ENCODE measurements around the gene OGFR. TPM values are rescaled to one million over a fixed set of nuclear protein-coding genes. Genes with fewer than 3 reads are reported as not detected.
A peak's percentile ranks its signal among the peaks of the same experiment; 100 is the strongest.

The OGFR gene
- total and polyA plus RNA-seq, 9 donors, result 16.7 to 26.6 (median 21.9) TPM

DNA sequence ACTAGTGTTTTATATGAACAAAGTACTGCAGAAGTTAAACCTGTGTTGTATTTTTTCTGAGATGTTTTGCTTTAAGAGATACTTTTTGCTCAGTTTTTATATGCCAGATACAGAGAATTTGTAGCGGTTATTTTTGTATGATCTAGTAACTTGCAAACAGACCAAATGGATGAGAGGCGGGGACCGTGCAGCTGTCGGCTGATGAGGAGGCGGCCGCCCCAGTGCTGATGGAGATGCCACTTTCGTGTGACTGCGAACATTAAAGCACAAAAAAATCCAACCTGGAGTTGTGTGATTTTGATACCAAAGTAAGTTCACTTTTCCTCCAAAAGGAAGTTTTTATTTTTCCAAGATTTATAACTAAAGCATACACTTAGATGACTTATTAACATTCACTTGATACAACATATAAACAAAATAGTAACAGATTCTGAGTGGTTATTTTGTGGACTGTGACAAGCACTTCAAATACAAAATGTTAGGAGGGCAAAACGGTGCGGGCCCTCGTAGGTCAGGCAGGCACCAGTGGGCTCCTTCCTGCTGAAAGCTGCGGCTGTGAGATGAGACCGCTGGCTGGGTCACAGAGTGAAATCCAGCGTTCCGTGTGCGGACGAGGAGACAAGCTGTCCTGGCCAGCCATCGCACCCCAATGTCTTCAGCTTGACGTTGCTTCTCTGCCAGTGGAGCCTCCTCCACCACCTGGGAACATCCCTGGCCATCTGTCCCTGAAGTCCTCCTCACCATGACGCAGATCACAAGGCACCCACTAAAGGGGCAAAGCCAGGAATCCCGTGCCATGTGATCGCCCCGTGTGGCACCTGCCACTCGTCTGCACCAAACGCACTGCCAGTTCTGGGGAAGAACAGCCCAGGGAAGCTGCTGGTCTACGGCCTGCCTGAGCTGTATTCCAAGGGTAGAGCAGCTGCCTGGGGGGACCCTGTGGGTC is 4.0 kb upstream of the OGFR start:
- peaks cover 38% of the 10 kb centered on the region for H3K36me3 ChIP-seq (ENCODE audit: control insufficient read depth, insufficient read depth, low read length)
- no peaks in the 10 kb centered on the region for H3K27me3 ChIP-seq (ENCODE audit: control insufficient read depth, insufficient read depth, low read length)
- H3K4me1 ChIP-seq (ENCODE audit: control insufficient read depth, insufficient read depth, low read length), result peaks cover 24% of the 10 kb centered on the region
- WGBS (ENCODE audit: insufficient coverage), result 76% methylated on average over 22 of the region's 26 CpGs
- no peaks in the 10 kb centered on the region for H3K9me3 ChIP-seq (replicated peaks; ENCODE audit: control insufficient read depth, low read depth, low read length)
- no peak for DNase-seq
- H3K4me3 ChIP-seq (ENCODE audit: low read length), result no peak overlapping the region
- no peak overlapping the region for H3K27ac ChIP-seq (ENCODE audit: low read length)

DNA sequence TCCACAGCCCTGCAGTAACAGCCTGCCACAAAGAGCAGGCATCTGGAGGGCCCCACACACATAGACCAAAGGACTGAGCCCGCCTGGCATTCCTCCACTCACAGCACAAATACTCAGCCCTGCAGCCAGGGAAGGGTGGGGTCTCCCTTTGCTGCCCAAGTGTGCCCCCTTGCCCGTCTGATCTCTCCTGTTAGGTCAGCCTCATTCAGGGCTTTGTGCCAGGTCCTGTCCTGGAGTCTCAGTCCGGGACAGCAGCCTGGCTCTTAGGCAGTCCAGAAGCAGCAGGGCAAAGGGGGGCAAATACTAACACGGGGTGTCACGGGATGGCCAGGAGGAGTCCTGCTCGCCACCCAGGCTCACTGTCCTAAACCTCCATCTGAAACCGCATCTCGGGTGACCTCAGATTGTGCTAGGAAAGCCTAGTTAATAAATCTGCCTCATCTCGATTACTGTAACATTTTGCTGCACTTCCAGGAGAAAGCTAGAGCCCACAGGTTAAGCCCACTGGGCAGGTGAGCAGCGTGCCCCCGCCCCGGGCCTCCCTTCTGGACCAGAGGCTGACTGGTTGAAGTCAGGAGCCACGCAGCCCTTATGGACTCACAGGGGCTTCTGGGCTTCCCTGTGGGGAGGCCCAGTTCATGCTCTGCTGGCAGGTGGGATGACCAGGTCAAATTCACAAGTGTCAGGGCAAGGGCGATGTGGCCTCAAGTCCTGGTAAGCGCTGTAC is 3.2 kb upstream of the OGFR start:
- no peak for DNase-seq
- no peak overlapping the region for H3K27ac ChIP-seq (ENCODE audit: low read length)
- WGBS (ENCODE audit: insufficient coverage), result 78% methylated on average over 11 of the region's 15 CpGs
- H3K9me3 ChIP-seq (replicated peaks; ENCODE audit: control insufficient read depth, low read depth, low read length), result no peaks in the 10 kb centered on the region
- H3K4me3 ChIP-seq (ENCODE audit: low read length), result no peak overlapping the region
- H3K36me3 ChIP-seq (ENCODE audit: control insufficient read depth, insufficient read depth, low read length), result peaks cover 43% of the 10 kb centered on the region
- no peaks in the 10 kb centered on the region for H3K27me3 ChIP-seq (ENCODE audit: control insufficient read depth, insufficient read depth, low read length)
- H3K4me1 ChIP-seq (ENCODE audit: control insufficient read depth, insufficient read depth, low read length), result peaks cover 32% of the 10 kb centered on the region

DNA sequence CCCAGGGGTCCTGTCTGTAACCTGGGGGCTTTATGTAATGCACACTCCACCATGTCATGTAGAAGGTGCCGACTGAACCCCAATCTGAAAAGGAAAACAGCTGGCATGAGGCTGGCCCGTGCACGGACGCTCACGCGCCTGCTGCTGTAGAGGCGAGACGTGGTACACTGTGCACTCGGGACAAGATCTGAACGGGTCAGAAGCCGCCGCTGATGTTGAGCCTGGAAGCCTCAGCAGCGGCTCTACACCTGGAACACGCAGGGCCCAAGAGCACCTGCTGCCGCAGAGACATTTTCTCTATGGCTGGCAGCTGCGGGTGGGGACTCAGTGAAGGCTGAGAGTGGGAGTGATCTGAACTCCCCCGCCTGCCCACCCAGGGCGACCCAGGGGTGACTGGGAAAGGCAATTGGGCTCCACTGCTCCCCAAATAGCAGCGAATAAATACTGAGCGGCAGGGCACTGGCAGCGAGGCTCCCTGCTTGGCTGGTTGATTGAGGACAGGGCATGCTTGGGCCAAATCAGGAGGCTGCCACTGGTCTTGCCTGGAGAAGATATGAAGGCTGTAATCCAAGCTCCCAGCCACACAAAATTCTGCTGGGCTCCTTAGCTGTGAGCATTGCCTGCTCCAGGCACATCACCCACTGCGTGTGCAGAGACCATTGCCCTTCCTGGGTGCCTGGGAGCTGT is 2.5 kb upstream of the OGFR start:
- H3K4me3 ChIP-seq (ENCODE audit: low read length), result no peak overlapping the region
- WGBS (ENCODE audit: insufficient coverage), result 81% methylated on average over 21 of the region's 22 CpGs
- H3K4me1 ChIP-seq (ENCODE audit: control insufficient read depth, insufficient read depth, low read length), result peaks cover 35% of the 10 kb centered on the region

DNA sequence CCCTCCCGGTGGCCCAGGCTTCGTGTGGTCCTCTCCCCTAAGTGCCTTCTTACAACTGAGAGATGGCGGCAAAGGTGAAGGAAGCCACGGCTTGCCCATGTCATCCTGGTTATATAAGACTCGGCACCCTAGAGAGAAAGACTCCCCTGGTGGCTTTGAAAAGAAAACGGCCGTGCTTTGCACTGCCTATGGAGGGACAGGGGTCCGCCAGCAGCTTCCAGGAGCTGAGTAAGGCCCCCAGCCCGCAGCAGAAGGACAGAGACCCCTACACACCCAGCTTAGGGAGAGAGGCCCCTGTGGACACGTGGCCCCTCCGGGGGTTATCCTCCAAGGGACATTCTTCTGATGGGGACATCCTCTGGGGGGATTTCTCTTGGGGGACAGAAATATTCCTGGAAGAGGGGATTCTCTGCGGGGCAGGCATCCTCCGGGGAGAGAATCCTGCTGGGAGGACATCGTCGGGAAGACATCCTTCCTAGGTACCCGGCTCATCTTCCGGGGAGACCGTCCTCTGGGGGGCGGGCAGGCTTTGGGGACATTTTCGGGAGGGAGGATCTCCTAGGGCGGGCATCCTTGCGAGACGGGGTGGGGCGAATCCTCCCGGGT is 511 bp upstream of the OGFR start:
- H3K9me3 ChIP-seq (replicated peaks; ENCODE audit: control insufficient read depth, low read depth, low read length), result no peaks in the 10 kb centered on the region
- H3K27me3 ChIP-seq (ENCODE audit: control insufficient read depth, insufficient read depth, low read length), result no peaks in the 10 kb centered on the region
- H3K4me3 ChIP-seq (ENCODE audit: low read length), result peak overlapping the region; percentile 35
- peak overlapping the region; percentile 13 for H3K27ac ChIP-seq (ENCODE audit: low read length)
- DNase-seq, result no peak
- WGBS (ENCODE audit: insufficient coverage), result 48% methylated on average over 5 of the region's 25 CpGs
- peaks cover 35% of the 10 kb centered on the region for H3K4me1 ChIP-seq (ENCODE audit: control insufficient read depth, insufficient read depth, low read length)
- peaks cover 47% of the 10 kb centered on the region for H3K36me3 ChIP-seq (ENCODE audit: control insufficient read depth, insufficient read depth, low read length)

More for the DNA sequence above, 2.5 kb upstream of the OGFR start:
- no peaks in the 10 kb centered on the region for H3K27me3 ChIP-seq (ENCODE audit: control insufficient read depth, insufficient read depth, low read length)
- no peak overlapping the region for H3K27ac ChIP-seq (ENCODE audit: low read length)
- H3K9me3 ChIP-seq (replicated peaks; ENCODE audit: control insufficient read depth, low read depth, low read length), result no peaks in the 10 kb centered on the region
- DNase-seq, result no peak
- peaks cover 48% of the 10 kb centered on the region for H3K36me3 ChIP-seq (ENCODE audit: control insufficient read depth, insufficient read depth, low read length)

DNA sequence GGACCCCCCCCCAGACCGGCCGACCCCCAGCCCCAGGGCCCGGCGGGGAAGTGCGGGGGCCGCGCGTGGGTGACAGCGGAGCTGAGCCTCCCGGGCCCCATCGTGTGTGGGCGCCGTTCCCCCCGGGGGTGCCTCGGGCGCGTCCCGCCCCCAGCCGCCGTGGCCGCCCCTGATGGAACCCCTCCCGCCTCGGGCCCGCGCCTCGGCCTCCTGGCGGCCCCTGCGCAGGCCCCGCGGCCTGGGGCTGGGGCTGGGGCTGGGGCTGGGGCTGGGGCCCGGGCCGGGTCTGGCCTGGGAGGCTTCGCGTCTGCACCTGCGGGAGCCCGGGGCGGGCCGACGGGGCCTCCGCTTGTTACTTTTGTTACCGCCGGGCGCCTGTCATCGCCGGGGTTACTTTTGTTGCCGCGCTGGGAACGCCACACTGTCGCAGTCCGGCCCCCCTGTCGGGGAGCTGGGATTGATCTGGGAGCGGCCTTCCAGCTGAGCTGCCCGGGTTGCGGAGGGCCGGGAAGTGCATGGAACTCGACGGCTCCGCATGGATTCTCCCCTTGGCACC is 598 bp downstream of the OGFR start:
- no peaks in the 10 kb centered on the region for H3K27me3 ChIP-seq (ENCODE audit: control insufficient read depth, insufficient read depth, low read length)
- H3K36me3 ChIP-seq (ENCODE audit: control insufficient read depth, insufficient read depth, low read length), result peaks cover 48% of the 10 kb centered on the region
- no peaks in the 10 kb centered on the region for H3K9me3 ChIP-seq (replicated peaks; ENCODE audit: control insufficient read depth, low read depth, low read length)
- under 1% methylated on average over 58 of the region's 58 CpGs for WGBS (ENCODE audit: insufficient coverage)
- no peak for DNase-seq
- peak overlapping the region; percentile 21 for H3K27ac ChIP-seq (ENCODE audit: low read length)
- H3K4me3 ChIP-seq (ENCODE audit: low read length), result peak overlapping the region; percentile 71
- H3K4me1 ChIP-seq (ENCODE audit: control insufficient read depth, insufficient read depth, low read length), result peaks cover 35% of the 10 kb centered on the region

DNA sequence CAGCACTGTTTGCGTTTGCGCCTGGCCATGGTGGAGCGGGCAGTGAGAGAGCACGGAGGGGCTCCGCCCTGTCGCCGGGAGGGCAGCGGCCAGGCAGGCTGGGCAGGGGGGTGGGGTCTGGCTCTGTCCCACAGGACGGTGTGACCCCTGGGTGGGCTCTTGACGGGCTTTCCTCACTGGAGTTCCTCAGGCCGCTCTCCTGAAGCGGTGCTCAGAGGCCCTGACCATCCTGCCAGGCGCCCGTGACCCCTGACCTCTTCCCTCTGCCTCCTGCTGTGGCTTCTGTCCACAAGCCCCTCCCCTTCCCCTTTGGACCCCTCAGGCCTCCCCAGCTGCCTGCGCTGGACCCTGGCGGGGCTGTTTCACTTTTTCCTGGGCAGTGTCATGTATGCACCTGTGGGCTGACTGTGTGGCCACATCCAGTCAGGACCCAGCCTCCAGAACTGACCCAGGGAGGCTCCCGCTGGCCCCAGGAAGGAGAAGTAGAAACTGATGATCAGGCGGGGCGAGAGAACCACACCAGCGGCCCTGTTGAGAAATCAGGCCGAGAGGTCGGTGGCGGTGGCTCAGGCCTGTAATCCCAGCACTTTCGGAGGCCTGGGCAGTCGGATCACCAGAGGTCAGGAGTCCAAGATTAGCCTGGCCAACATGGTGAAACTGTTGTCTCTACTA is 1.2 kb downstream of the OGFR start:
- Histone ChIP-seq H3K4me1 (ENCODE audit: control insufficient read depth, insufficient read depth, low read length) (peaks cover 33% of the 10 kb centered on the region), H3K27ac (ENCODE audit: low read length) (peak overlapping the region; percentile 21), H3K27me3 (ENCODE audit: control insufficient read depth, insufficient read depth, low read length) (no peaks in the 10 kb centered on the region), H3K36me3 (ENCODE audit: control insufficient read depth, insufficient read depth, low read length) (peaks cover 50% of the 10 kb centered on the region), H3K9me3 (replicated peaks; ENCODE audit: control insufficient read depth, low read depth, low read length) (no peaks in the 10 kb centered on the region), H3K4me3 (ENCODE audit: low read length) (peak overlapping the region; percentile 71)
- 23% methylated on average over 18 of the region's 25 CpGs for WGBS (ENCODE audit: insufficient coverage)
- DNase-seq, result no peak

DNA sequence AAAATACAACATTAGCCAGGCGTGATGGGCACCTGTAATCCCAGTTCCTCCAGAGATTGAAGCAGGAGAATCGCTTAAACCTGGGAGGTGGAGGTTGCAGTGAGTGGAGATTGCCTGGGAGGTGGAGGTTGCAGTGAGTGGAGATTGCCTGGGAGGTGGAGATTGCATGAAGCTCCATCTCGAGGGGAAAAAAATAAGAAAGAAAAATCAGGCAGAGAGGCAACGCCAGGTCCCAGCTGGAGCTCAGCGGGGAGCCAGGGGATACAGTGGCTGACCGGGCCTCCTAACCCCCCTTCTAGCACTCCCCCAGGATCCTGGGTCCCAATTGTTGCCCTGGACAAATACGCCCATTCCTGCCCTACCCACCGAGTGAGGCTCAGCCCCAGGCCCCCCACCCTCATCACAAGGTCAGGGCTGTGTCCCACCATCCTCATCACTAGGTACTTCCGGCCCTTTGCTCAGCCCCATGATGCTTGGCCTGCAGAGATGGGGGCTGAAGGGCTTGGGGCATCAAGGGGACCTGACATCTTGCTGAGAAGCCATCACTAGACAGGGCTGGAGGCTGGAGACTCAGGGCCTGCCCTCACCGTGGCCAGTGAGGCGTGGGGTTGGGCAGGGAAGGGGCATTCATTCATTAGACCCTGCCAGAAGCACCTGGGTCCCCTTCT is 1.9 kb downstream of the OGFR start:
- Histone ChIP-seq H3K27me3 (ENCODE audit: control insufficient read depth, insufficient read depth, low read length) (no peaks in the 10 kb centered on the region), H3K36me3 (ENCODE audit: control insufficient read depth, insufficient read depth, low read length) (peaks cover 52% of the 10 kb centered on the region), H3K4me3 (ENCODE audit: low read length) (peak overlapping the region; percentile 71), H3K9me3 (replicated peaks; ENCODE audit: control insufficient read depth, low read depth, low read length) (no peaks in the 10 kb centered on the region), H3K27ac (ENCODE audit: low read length) (no peak overlapping the region), H3K4me1 (ENCODE audit: control insufficient read depth, insufficient read depth, low read length) (peaks cover 28% of the 10 kb centered on the region)
- no peak for DNase-seq
- 44% methylated on average over 7 of the region's 11 CpGs for WGBS (ENCODE audit: insufficient coverage)

DNA sequence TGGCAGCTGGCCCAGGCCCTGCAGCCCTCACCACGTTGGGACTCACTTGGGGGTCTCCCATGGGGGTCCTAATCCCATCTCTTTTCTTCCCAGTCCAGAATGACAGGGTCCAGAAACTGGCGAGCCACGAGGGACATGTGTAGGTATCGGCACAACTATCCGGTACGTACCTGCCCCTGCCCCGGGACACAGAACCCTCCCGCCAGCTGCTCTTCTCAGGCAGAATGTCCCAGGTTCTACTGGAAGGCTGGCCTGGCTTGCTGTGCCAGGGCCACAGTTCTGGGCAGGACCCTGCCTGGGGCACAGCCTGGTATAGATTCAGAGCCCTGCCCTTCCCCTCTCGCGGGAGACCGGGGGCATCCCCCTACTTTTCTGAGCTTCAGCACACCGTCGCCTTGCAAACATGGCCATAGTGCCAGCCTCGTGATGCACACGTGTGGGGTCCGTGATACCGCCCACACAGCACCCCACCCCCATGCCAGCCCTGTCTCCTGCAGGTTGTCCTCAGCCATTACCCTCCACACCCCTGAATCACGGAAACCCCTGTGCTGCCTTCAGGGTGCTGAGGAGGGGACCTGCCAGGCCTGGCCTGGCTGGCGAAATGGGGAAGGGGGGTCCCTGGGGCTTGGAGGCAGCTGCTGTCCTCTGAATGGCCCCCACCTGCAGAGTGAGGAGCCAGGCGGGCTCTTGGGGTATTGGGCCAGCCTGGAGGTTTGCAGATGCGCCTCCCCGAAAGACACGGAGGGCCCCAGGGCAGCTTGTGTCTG is 3.0 kb downstream of the OGFR start:
- H3K27me3 ChIP-seq (ENCODE audit: control insufficient read depth, insufficient read depth, low read length), result no peaks in the 10 kb centered on the region
- no peak overlapping the region for H3K4me3 ChIP-seq (ENCODE audit: low read length)
- H3K27ac ChIP-seq (ENCODE audit: low read length), result no peak overlapping the region
- DNase-seq, result no peak
- 85% methylated on average over 22 of the region's 23 CpGs for WGBS (ENCODE audit: insufficient coverage)
- peaks cover 60% of the 10 kb centered on the region for H3K36me3 ChIP-seq (ENCODE audit: control insufficient read depth, insufficient read depth, low read length)
- H3K4me1 ChIP-seq (ENCODE audit: control insufficient read depth, insufficient read depth, low read length), result peaks cover 25% of the 10 kb centered on the region
- H3K9me3 ChIP-seq (replicated peaks; ENCODE audit: control insufficient read depth, low read depth, low read length), result no peaks in the 10 kb centered on the region
